GM19025 (cell line): ENCODE data around the gene RPL38.
"Not testable (repeated sequence)": the region's sequence is repeated elsewhere in the genome, so short reads cannot be mapped to it uniquely, and the experiment has no call there.

ENCODE experiments used
- ATAC-seq: cut with Tn5 transposase; IDR thresholded peaks from one replicate; pipeline ENCODE4 v1.9.1; 2021; ENCODE audit warnings: mild to moderate bottlenecking, low read depth, moderate library complexity; ENCODE audit not compliant: unreplicated experiment

The RPL38 gene

GRCh38 chr17:74182041-74182723 lies 21.3 kb upstream of the RPL38 start:
- no peak for ATAC-seq

GRCh38 chr17:74183411-74183810 lies 20.1 kb upstream of the RPL38 start:
- no peak for ATAC-seq

- no peak for ATAC-seq
Observed at GRCh38 chr17:74185571-74186185, 17.8 kb upstream of the RPL38 start.

- ATAC-seq = no peak
Observed at GRCh38 chr17:74186498-74186897, 17.0 kb upstream of the RPL38 start.

GRCh38 chr17:74187761-74188160 lies 15.7 kb upstream of the RPL38 start:
- no peak for ATAC-seq

GRCh38 chr17:74188687-74189086 lies 14.8 kb upstream of the RPL38 start:
- not testable (repeated sequence) for ATAC-seq

GRCh38 chr17:74190154-74190553 lies 13.3 kb upstream of the RPL38 start:
- ATAC-seq = no peak

GRCh38 chr17:74190807-74191406 lies 12.6 kb upstream of the RPL38 start:
- ATAC-seq = no peak

- ATAC-seq = no peak
Observed at GRCh38 chr17:74192950-74193781, 10.3 kb upstream of the RPL38 start.

- no peak for ATAC-seq
Observed at GRCh38 chr17:74194682-74195081, 8.8 kb upstream of the RPL38 start.

GRCh38 chr17:74196541-74197317 lies 6.7 kb upstream of the RPL38 start:
- ATAC-seq = no peak

- no peak for ATAC-seq
Observed at GRCh38 chr17:74197801-74198200, 5.7 kb upstream of the RPL38 start.

GRCh38 chr17:74198694-74199093 lies 4.8 kb upstream of the RPL38 start:
- no peak for ATAC-seq

- no peak for ATAC-seq
Observed at GRCh38 chr17:74199306-74200092, 4.0 kb upstream of the RPL38 start.

- ATAC-seq = no peak
Observed at GRCh38 chr17:74200112-74200511, 3.4 kb upstream of the RPL38 start.

GRCh38 chr17:74201250-74201649 lies 2.2 kb upstream of the RPL38 start:
- ATAC-seq = no peak

GRCh38 chr17:74201948-74202347 lies 1.5 kb upstream of the RPL38 start:
- no peak for ATAC-seq

- ATAC-seq = no peak
Observed at GRCh38 chr17:74202938-74203337, 540 bp upstream of the RPL38 start.

GRCh38 chr17:74204474-74204873 lies 996 bp downstream of the RPL38 start:
- ATAC-seq = no peak

- ATAC-seq = no peak
Observed at GRCh38 chr17:74205274-74205673, 1.8 kb downstream of the RPL38 start.
